ENCODE measurements around the gene MERTK.
"Not testable (repeated sequence)": the region's sequence is repeated elsewhere in the genome, so short reads cannot be mapped to it uniquely, and the experiment has no call there.

The MERTK gene

GRCh38 chr2:111932841-111933291 is 34.5 kb downstream of the MERTK start:
- TF ChIP-seq, protein P1, sequence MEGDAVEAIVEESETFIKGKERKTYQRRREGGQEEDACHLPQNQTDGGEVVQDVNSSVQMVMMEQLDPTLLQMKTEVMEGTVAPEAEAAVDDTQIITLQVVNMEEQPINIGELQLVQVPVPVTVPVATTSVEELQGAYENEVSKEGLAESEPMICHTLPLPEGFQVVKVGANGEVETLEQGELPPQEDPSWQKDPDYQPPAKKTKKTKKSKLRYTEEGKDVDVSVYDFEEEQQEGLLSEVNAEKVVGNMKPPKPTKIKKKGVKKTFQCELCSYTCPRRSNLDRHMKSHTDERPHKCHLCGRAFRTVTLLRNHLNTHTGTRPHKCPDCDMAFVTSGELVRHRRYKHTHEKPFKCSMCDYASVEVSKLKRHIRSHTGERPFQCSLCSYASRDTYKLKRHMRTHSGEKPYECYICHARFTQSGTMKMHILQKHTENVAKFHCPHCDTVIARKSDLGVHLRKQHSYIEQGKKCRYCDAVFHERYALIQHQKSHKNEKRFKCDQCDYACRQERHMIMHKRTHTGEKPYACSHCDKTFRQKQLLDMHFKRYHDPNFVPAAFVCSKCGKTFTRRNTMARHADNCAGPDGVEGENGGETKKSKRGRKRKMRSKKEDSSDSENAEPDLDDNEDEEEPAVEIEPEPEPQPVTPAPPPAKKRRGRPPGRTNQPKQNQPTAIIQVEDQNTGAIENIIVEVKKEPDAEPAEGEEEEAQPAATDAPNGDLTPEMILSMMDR (IDR thresholded peaks at IDR 0.05; ENCODE audit: insufficient read depth, low read length, missing control alignments), result no peak
- POLR2A ChIA-PET, result no interaction called here

GRCh38 chr2:111933900-111934299 is 35.5 kb downstream of the MERTK start:
- CTCF ChIA-PET; H3K4me3 ChIP-seq (ENCODE audit: low read depth, low read length); DNase-seq (ENCODE audit: low read depth, low spot score); POLR2A ChIA-PET: not testable (repeated sequence)

More at GRCh38 chr2:111932841-111933291, 34.5 kb downstream of the MERTK start:
- CTCF ChIA-PET, result no interaction called here
- H3K4me3 ChIP-seq (ENCODE audit: low read depth, low read length), result no peak overlapping the region
- no peak for DNase-seq (ENCODE audit: low read depth, low spot score)

DNA sequence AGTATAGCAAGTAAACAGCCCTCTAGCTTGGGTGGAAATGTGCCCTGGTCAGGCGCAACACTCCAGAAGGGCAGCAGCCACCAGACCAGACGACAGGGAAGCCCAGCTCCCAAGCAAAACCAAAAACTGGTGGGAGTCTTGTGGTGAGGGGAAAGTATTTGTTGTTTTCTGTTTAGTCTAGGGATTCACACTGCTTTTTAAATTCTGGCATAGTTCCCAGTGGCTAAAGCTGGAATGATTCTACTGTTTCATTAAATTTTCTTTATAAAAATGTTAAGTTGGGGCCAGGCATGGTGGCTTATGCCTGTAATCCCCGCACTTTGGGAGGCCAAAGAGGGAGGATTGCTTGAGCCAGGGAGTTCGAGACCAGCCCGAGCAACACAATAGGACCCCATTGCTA is 38.5 kb downstream of the MERTK start:
- TF ChIP-seq, protein P1 (IDR thresholded peaks at IDR 0.05; ENCODE audit: insufficient read depth, low read length, missing control alignments), result no peak
- ChIA-PET CTCF (no interaction called here), POLR2A (no interaction called here)
- DNase-seq (ENCODE audit: low read depth, low spot score), result no peak
- no peak overlapping the region for H3K4me3 ChIP-seq (ENCODE audit: low read depth, low read length)

- TF ChIP-seq, protein P1 (IDR thresholded peaks at IDR 0.05; ENCODE audit: insufficient read depth, low read length, missing control alignments), result no peak
- no peak overlapping the region for H3K4me3 ChIP-seq (ENCODE audit: low read depth, low read length)
- no peak for DNase-seq (ENCODE audit: low read depth, low spot score)
- POLR2A ChIA-PET, result no interaction called here
- CTCF ChIA-PET, result no interaction called here
Observed at GRCh38 chr2:111938392-111938791, 40.0 kb downstream of the MERTK start.

- ChIA-PET POLR2A (no interaction called here), CTCF (no interaction called here)
- DNase-seq (ENCODE audit: low read depth, low spot score), result no peak
- H3K4me3 ChIP-seq (ENCODE audit: low read depth, low read length), result no peak overlapping the region
- TF ChIP-seq, protein P1 (IDR thresholded peaks at IDR 0.05; ENCODE audit: insufficient read depth, low read length, missing control alignments), result no peak
Observed at GRCh38 chr2:111940333-111941196, 42.2 kb downstream of the MERTK start.

GRCh38 chr2:111941531-111941930 is 43.1 kb downstream of the MERTK start:
- H3K4me3 ChIP-seq (ENCODE audit: low read depth, low read length), result no peak overlapping the region
- ChIA-PET POLR2A (no interaction called here), CTCF (no interaction called here)
- TF ChIP-seq, protein P1 (IDR thresholded peaks at IDR 0.05; ENCODE audit: insufficient read depth, low read length, missing control alignments), result no peak
- no peak for DNase-seq (ENCODE audit: low read depth, low spot score)

Measured in AG04449 (cell line).